GM18951 (cell line): ENCODE results near the gene RGS13.
"Not testable (repeated sequence)": the region's sequence is repeated elsewhere in the genome, so short reads cannot be mapped to it uniquely, and the experiment has no call there.

ENCODE experiments used
- POLR2A ChIP-seq: IDR thresholded peaks from 4 replicates; pipeline ENCODE4 v1.6.1; 2011; ENCODE audit warnings: mild to moderate bottlenecking; ENCODE audit not compliant: insufficient read length, insufficient read depth; ENCODE audit errors: extremely low read depth
- in situ Hi-C: fragments of 300-500 bp; cut with MboI; formaldehyde crosslinking; loops from one replicate; pipeline ENCODE4 v1.12.0; 2022; ENCODE audit warnings: low sequenced_read_pairs, mixed read lengths, inconsistent platforms; ENCODE audit not compliant: unreplicated experiment

Gene RGS13

DNA sequence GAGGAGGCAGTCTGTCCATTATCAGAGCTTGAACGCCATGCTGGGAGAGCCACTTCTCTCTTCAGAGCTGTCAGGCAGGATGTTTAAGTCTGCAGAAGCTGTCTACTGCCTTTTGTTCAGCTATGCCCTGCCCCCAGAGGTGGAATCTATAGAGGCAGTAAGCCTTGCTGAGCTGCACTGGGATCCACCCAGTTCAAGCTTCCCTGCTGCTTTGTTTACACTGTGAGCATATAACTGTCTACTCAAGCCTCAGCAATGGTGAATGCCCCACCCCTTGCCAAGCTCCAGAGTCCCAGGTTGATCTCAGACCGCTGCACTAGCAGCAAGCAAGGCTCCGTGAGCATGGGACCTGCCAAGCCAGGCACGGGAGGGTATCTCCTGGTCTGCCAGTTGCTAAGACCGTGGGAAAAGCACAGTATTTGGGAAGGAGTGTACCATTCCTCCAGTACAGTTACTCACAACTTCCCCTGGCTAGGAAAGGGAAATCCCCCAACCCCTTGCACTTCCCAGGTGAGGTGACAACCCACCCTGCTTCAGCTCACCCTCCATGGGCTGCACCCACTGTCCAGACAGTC lies 32.5 kb downstream of the RGS13 start:
- no peak for TF ChIP-seq POLR2A
- in situ Hi-C loops: no loop called here

DNA sequence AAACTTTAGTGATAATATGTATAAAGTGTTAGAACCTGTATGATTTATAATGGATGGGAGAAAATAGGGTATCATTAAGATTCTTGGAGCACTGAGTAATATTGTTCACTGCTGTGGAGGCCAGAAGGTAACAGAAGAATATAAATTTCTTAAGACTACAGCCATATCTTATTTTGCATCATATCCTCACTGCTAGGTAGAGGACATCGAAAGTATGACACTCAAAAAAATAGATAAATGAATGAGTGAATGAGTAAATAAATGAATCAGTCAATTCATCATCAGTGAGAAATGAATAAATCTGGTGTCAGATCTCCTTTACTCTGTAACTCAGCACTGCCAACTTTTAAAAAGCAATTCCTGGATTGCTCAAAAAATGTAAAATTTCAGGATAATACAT lies 33.2 kb downstream of the RGS13 start:
- no peak for TF ChIP-seq POLR2A
- in situ Hi-C loops: no loop called here

DNA sequence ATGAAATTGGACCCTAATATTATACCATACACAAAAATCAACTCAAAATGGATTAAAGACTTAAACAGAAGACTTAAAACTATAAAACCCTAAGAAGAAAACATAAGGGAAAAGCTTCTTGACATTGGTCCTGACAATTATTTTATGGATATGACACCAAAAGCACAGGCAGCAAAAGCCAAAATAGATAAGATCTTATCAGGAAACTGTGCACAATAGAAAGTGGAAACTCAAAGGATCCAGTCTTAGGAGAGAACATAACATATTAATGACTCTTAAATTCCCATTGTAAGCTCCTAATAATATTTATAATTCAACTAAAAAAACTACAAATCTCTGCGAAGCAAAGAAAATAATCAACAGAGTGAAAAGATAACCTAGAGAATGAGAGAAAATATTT lies 39.8 kb downstream of the RGS13 start:
- no peak for TF ChIP-seq POLR2A
- in situ Hi-C loops: no loop called here

DNA sequence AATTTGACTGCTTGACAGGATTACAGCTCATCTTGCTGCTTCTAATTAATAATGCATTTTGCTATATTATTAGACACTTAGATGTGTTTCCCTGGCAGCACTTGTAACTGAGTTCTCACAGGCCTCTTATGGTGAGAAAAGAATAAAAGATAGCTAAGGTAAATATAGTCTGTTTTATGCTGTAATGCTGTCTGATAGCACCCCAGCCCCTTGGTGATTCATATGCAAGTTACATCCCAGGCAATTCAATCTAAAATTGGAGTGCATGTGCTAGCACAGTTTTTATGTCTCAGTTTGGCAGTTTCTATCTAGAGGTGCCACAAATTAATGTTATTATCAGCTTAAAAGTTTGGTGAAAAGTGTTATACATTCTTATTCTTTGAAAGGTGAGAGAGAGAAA lies 42.2 kb downstream of the RGS13 start:
- TF ChIP-seq POLR2A: no peak
- in situ Hi-C loops: no loop called here

DNA sequence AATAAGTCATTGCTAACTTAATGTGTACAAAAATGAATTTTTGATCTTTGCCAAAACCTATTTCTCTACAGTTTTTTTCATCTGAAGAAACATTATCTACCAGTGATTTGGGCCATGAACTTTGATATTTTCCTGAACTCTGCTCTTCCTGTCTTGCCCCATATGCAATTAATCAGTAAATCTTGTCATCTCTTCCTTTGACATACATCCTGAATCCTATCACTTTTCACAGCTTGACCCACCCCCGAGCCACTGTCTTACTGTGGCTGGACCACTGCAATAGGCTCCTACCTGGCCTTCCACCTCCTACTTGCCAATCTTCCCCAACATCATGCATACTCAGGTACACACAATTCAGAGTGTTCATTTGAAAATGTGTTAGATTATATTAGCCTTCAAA lies 46.4 kb downstream of the RGS13 start:
- no peak for TF ChIP-seq POLR2A
- in situ Hi-C loops: no loop called here

GRCh38 chr1:192683081-192683480 lies 47.1 kb downstream of the RGS13 start:
- in situ Hi-C loops: not testable (repeated sequence)

GRCh38 chr1:192689459-192689858 lies 53.5 kb downstream of the RGS13 start:
- in situ Hi-C loops: no loop called here
- TF ChIP-seq POLR2A: no peak

GRCh38 chr1:192691041-192691440 lies 55.1 kb downstream of the RGS13 start:
- in situ Hi-C loops: no loop called here
- TF ChIP-seq POLR2A: no peak

GRCh38 chr1:192696082-192696481 lies 60.1 kb downstream of the RGS13 start:
- TF ChIP-seq POLR2A: no peak
- in situ Hi-C loops: no loop called here

- in situ Hi-C loops: no loop called here
- no peak for TF ChIP-seq POLR2A
Observed at GRCh38 chr1:192697771-192698170, 61.8 kb downstream of the RGS13 start.

GRCh38 chr1:192698731-192699130 lies 62.8 kb downstream of the RGS13 start:
- no peak for TF ChIP-seq POLR2A
- in situ Hi-C loops: no loop called here

GRCh38 chr1:192700834-192701271 lies 64.9 kb downstream of the RGS13 start:
- in situ Hi-C loops: no loop called here
- no peak for TF ChIP-seq POLR2A

- in situ Hi-C loops: no loop called here
Observed at GRCh38 chr1:192702212-192702902, 66.4 kb downstream of the RGS13 start.

More at GRCh38 chr1:192702212-192702902, 66.4 kb downstream of the RGS13 start:
- no peak for TF ChIP-seq POLR2A
